Naive B cell (primary cell): ENCODE data around the gene CORO6. TPM values are rescaled to one million over a fixed set of nuclear protein-coding genes. Genes with fewer than 3 reads are reported as not detected.
A peak's percentile ranks its signal among the peaks of the same experiment; 100 is the strongest.

Source experiments
- ATAC-seq, 2 donors: fragments of 150-1000 bp; cut with Tn5 transposase; 2 replicates each; pipeline ENCODE4 v1.10.0; 2021; ENCODE audit warnings: low read depth in 2 of 2, mild to moderate bottlenecking in 2 of 2, moderate library complexity in 2 of 2
- DNase-seq: peaks from one replicate; pipeline ENCODE4 v3.0.0; 2022
- H3K27ac Mint-ChIP-seq, 6 donors: one replicate each; pipeline ENCODE4 v1.8.0; 2020 to 2022; ENCODE audit warnings: mild to moderate bottlenecking in 6 of 6, mixed read lengths in 6 of 6, moderate library complexity in 5 of 6, inconsistent platforms in 2 of 6
- H3K27me3 Mint-ChIP-seq, 3 donors: one replicate each; pipeline ENCODE4 v1.8.0; 2021 to 2022; ENCODE audit warnings: mixed read lengths in 3 of 3, mild to moderate bottlenecking in 1 of 3
- H3K36me3 Mint-ChIP-seq, 2 donors: one replicate each; pipeline ENCODE4 v1.8.0; 2020 to 2022; ENCODE audit warnings: mixed read lengths in 2 of 2, inconsistent platforms in 1 of 2, mild to moderate bottlenecking in 1 of 2
- H3K4me1 Mint-ChIP-seq, 3 donors: one replicate each; pipeline ENCODE4 v1.8.0; 2020 to 2022; ENCODE audit warnings: mixed read lengths in 3 of 3, inconsistent platforms in 1 of 3, mild to moderate bottlenecking in 1 of 3, moderate library complexity in 1 of 3
- H3K4me3 Mint-ChIP-seq, 8 donors: one replicate each; pipeline ENCODE4 v1.8.0; 2020 to 2022; ENCODE audit warnings: mild to moderate bottlenecking in 8 of 8, mixed read lengths in 8 of 8, moderate library complexity in 8 of 8, inconsistent platforms in 2 of 8
- H3K9me3 Mint-ChIP-seq, 7 donors: one replicate each; pipeline ENCODE4 v1.8.0; 2020 to 2022; ENCODE audit warnings: mixed read lengths in 7 of 7, mild to moderate bottlenecking in 5 of 7, inconsistent platforms in 2 of 7, moderate library complexity in 1 of 7
- polyA plus RNA-seq, 6 donors: library from polyadenylated mRNA; unstranded; fragments of 300-500 nt; fragmentation: Illumina TruSeq; gene quantifications; one replicate each; pipeline ENCODE4 v1.2.3, GENCODE V29; 2021; ENCODE audit warnings: low read depth in 6 of 6

Gene CORO6
- polyA plus RNA-seq, 6 donors from 2014 or later = 0.12 to 0.13 TPM; not detected in 4

- peaks cover 11 to 29% (median 16%) of the 10 kb centered on the region in 3 donors for H3K27me3 Mint-ChIP-seq
- no peaks in the 10 kb centered on the region for H3K36me3 Mint-ChIP-seq
- ATAC-seq (peak; percentile 48 to 53), DNase-seq (peak; percentile 81)
- H3K4me1 Mint-ChIP-seq = peaks cover 21 to 47% (median 42%) of the 10 kb centered on the region in 3 donors
- no peaks in the 10 kb centered on the region for H3K9me3 Mint-ChIP-seq
- H3K4me3 Mint-ChIP-seq = peak overlapping the region; percentile 80 to 93 (median 88)
- H3K27ac Mint-ChIP-seq = peak overlapping the region in 1 of 6 donors; percentile 64
Observed at GRCh38 chr17:29615492-29616299, 7.0 kb downstream of the CORO6 start.

GRCh38 chr17:29615048-29615385 lies 7.7 kb downstream of the CORO6 start:
- DNase-seq = peak; percentile 41
- Mint-ChIP-seq H3K36me3 (no peaks in the 10 kb centered on the region), H3K4me3 (peak overlapping the region; percentile 80 to 93 (median 88)), H3K27me3 (peaks cover 11 to 29% (median 16%) of the 10 kb centered on the region in 3 donors), H3K4me1 (peaks cover 21 to 47% (median 42%) of the 10 kb centered on the region in 3 donors), H3K27ac (peak overlapping the region in 2 of 6 donors; percentile 26 to 61), H3K9me3 (no peaks in the 10 kb centered on the region)
- ATAC-seq = peak; percentile 11 to 20

GRCh38 chr17:29614349-29615047 lies 8.2 kb downstream of the CORO6 start:
- H3K9me3 Mint-ChIP-seq = no peaks in the 10 kb centered on the region
- DNase-seq (no peak), ATAC-seq (no peak)
- H3K4me3 Mint-ChIP-seq = peak overlapping the region; percentile 80 to 93 (median 88)
- H3K27ac Mint-ChIP-seq = peak overlapping the region in 1 of 6 donors; percentile 22
- H3K27me3 Mint-ChIP-seq = peaks cover 11 to 29% (median 16%) of the 10 kb centered on the region in 3 donors
- peaks cover 21 to 47% (median 42%) of the 10 kb centered on the region in 3 donors for H3K4me1 Mint-ChIP-seq
- no peaks in the 10 kb centered on the region for H3K36me3 Mint-ChIP-seq

- Mint-ChIP-seq H3K4me3 (peak overlapping the region; percentile 58 to 93 (median 72)), H3K9me3 (no peaks in the 10 kb centered on the region), H3K4me1 (peaks cover 21 to 47% (median 42%) of the 10 kb centered on the region in 3 donors), H3K27me3 (peaks cover 11 to 29% (median 16%) of the 10 kb centered on the region in 3 donors), H3K36me3 (no peaks in the 10 kb centered on the region), H3K27ac (no peak overlapping the region)
- DNase-seq (no peak), ATAC-seq (no peak)
Observed at GRCh38 chr17:29613856-29614255, 8.9 kb downstream of the CORO6 start.

GRCh38 chr17:29613352-29613837 lies 9.3 kb downstream of the CORO6 start:
- peak; percentile 35 to 46 for ATAC-seq
- no peak overlapping the region for H3K27ac Mint-ChIP-seq
- H3K27me3 Mint-ChIP-seq = peaks cover 11 to 29% (median 16%) of the 10 kb centered on the region in 3 donors

GRCh38 chr17:29612404-29613280 lies 10.1 kb downstream of the CORO6 start:
- DNase-seq (no peak), ATAC-seq (no peak)
- no peak overlapping the region for H3K27ac Mint-ChIP-seq
- peak overlapping the region in 5 of 8 donors; percentile 43 to 93 (median 68) for H3K4me3 Mint-ChIP-seq
- peaks cover 11 to 29% (median 16%) of the 10 kb centered on the region in 3 donors for H3K27me3 Mint-ChIP-seq
- no peaks in the 10 kb centered on the region for H3K9me3 Mint-ChIP-seq
- peaks cover 21 to 42% (median 39%) of the 10 kb centered on the region in 3 donors for H3K4me1 Mint-ChIP-seq
- H3K36me3 Mint-ChIP-seq = no peaks in the 10 kb centered on the region

More at GRCh38 chr17:29613352-29613837, 9.3 kb downstream of the CORO6 start:
- H3K4me3 Mint-ChIP-seq = peak overlapping the region in 7 of 8 donors; percentile 58 to 93 (median 73)
- no peaks in the 10 kb centered on the region for H3K36me3 Mint-ChIP-seq
- peak; percentile 82 for DNase-seq
- H3K4me1 Mint-ChIP-seq = peaks cover 21 to 46% (median 40%) of the 10 kb centered on the region in 3 donors
- no peaks in the 10 kb centered on the region for H3K9me3 Mint-ChIP-seq

GRCh38 chr17:29612094-29612403 lies 10.7 kb downstream of the CORO6 start:
- no peaks in the 10 kb centered on the region for H3K9me3 Mint-ChIP-seq
- H3K27ac Mint-ChIP-seq = no peak overlapping the region
- ATAC-seq (no peak), DNase-seq (no peak)
- peak overlapping the region in 1 of 8 donors; percentile 59 for H3K4me3 Mint-ChIP-seq
- no peaks in the 10 kb centered on the region for H3K36me3 Mint-ChIP-seq
- H3K27me3 Mint-ChIP-seq = peaks cover 7 to 26% (median 13%) of the 10 kb centered on the region in 3 donors
- H3K4me1 Mint-ChIP-seq = peaks cover 19 to 36% (median 33%) of the 10 kb centered on the region in 3 donors

GRCh38 chr17:29611351-29612093 lies 11.2 kb downstream of the CORO6 start:
- no peak overlapping the region for H3K27ac Mint-ChIP-seq
- no peak for ATAC-seq
- no peaks in the 10 kb centered on the region for H3K36me3 Mint-ChIP-seq
- peaks cover 15 to 31% (median 28%) of the 10 kb centered on the region in 3 donors for H3K4me1 Mint-ChIP-seq
- no peaks in the 10 kb centered on the region for H3K9me3 Mint-ChIP-seq
- peak overlapping the region in 2 of 8 donors; percentile 13 to 59 for H3K4me3 Mint-ChIP-seq
- H3K27me3 Mint-ChIP-seq = peaks cover 2 to 22% (median 9%) of the 10 kb centered on the region in 3 donors
- DNase-seq = no peak

- Mint-ChIP-seq H3K4me1 (peaks cover 8 to 19% (median 18%) of the 10 kb centered on the region in 3 donors), H3K36me3 (no peaks in the 10 kb centered on the region), H3K4me3 (peak overlapping the region in 1 of 8 donors; percentile 5), H3K27me3 (peaks cover 0 to 15% (median 4%) of the 10 kb centered on the region in 3 donors), H3K9me3 (no peaks in the 10 kb centered on the region), H3K27ac (no peak overlapping the region)
- no peak for DNase-seq
- ATAC-seq = no peak
Observed at GRCh38 chr17:29610395-29610794, 12.3 kb downstream of the CORO6 start.

- Mint-ChIP-seq H3K4me3 (no peak overlapping the region), H3K4me1 (peaks cover 0 to 5% (median 4%) of the 10 kb centered on the region in 3 donors)
- DNase-seq = no peak
Observed at GRCh38 chr17:29608986-29609385, 13.7 kb downstream of the CORO6 start.

GRCh38 chr17:29607557-29608195 lies 15.0 kb downstream of the CORO6 start:
- H3K4me1 Mint-ChIP-seq = no peaks in the 10 kb centered on the region
- H3K27ac Mint-ChIP-seq = peak overlapping the region in 2 of 6 donors; percentile 67 to 80
- no peaks in the 10 kb centered on the region for H3K9me3 Mint-ChIP-seq
- no peaks in the 10 kb centered on the region for H3K36me3 Mint-ChIP-seq
- no peak overlapping the region for H3K4me3 Mint-ChIP-seq
- ATAC-seq (no peak), DNase-seq (no peak)
- H3K27me3 Mint-ChIP-seq = no peaks in the 10 kb centered on the region

More at GRCh38 chr17:29608986-29609385, 13.7 kb downstream of the CORO6 start:
- ATAC-seq = no peak
- Mint-ChIP-seq H3K9me3 (no peaks in the 10 kb centered on the region), H3K27me3 (peaks cover 0 to 2% (median 0%) of the 10 kb centered on the region in 3 donors), H3K27ac (no peak overlapping the region), H3K36me3 (no peaks in the 10 kb centered on the region)
